ENCODE results near the gene GPRC6A. TPM values are rescaled to one million over a fixed set of nuclear protein-coding genes. Genes with fewer than 3 reads are reported as not detected.

The GPRC6A gene
- total RNA-seq, 1 donor from 2014 or later: not detected

DNA sequence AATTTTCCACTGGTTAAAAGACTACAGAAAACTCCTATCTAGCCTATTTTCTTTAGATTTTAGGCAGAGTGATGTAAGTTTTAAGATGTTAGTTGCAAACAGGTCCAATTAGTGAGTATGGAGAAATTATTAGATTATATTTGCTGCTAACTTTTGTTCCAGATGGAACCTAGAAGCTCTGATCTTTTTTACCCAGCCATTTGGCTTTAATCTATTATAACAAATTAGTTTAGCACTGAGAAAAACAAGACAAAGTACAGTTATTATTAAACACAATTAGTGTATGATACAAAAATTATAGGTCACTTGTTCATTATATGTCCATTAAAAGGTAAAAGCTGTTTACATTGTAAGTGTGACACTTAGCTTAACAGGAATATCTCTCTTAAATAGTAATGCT is 65.8 kb downstream of the GPRC6A start:
- no peaks in the 10 kb centered on the region for H3K36me3 Mint-ChIP-seq (ENCODE audit: unreplicated experiment)
- no peak overlapping the region for H3K27ac Mint-ChIP-seq (ENCODE audit: unreplicated experiment)
- peaks cover 2% of the 10 kb centered on the region for H3K4me1 Mint-ChIP-seq (ENCODE audit: low read depth, unreplicated experiment)
- peaks cover 2% of the 10 kb centered on the region for H3K9me3 Mint-ChIP-seq (ENCODE audit: unreplicated experiment)
- no peak for DNase-seq
- H3K27me3 Mint-ChIP-seq (ENCODE audit: unreplicated experiment): peaks cover 10% of the 10 kb centered on the region
- TF ChIP-seq, protein P1, sequence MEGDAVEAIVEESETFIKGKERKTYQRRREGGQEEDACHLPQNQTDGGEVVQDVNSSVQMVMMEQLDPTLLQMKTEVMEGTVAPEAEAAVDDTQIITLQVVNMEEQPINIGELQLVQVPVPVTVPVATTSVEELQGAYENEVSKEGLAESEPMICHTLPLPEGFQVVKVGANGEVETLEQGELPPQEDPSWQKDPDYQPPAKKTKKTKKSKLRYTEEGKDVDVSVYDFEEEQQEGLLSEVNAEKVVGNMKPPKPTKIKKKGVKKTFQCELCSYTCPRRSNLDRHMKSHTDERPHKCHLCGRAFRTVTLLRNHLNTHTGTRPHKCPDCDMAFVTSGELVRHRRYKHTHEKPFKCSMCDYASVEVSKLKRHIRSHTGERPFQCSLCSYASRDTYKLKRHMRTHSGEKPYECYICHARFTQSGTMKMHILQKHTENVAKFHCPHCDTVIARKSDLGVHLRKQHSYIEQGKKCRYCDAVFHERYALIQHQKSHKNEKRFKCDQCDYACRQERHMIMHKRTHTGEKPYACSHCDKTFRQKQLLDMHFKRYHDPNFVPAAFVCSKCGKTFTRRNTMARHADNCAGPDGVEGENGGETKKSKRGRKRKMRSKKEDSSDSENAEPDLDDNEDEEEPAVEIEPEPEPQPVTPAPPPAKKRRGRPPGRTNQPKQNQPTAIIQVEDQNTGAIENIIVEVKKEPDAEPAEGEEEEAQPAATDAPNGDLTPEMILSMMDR (IDR thresholded peaks at IDR 0.05; ENCODE audit: partially characterized antibody, unreplicated experiment): no peak
- no peak overlapping the region for H3K4me3 Mint-ChIP-seq (ENCODE audit: unreplicated experiment)

DNA sequence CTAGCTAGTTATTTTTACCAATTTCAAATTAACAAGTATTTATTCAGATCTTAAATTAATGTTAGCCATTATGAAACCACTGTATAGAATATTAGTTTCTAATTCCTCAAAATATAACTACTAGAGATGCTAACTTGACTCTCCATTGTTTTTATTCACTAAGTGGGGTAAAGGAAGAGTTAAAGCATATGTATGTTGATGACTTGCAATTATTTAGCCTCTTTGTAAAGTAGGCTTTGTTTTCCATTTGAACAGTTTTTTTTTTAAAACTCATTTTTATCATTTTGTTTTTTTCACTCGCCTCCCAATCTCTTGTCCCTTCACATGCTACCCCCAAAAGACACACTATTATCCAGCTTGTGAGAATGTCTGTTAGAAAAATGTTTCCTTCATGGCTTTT is 66.6 kb downstream of the GPRC6A start:
- H3K36me3 Mint-ChIP-seq (ENCODE audit: unreplicated experiment): no peaks in the 10 kb centered on the region
- H3K27me3 Mint-ChIP-seq (ENCODE audit: unreplicated experiment): peaks cover 10% of the 10 kb centered on the region
- no peak for DNase-seq
- H3K27ac Mint-ChIP-seq (ENCODE audit: unreplicated experiment): no peak overlapping the region
- peaks cover 2% of the 10 kb centered on the region for H3K9me3 Mint-ChIP-seq (ENCODE audit: unreplicated experiment)
- H3K4me1 Mint-ChIP-seq (ENCODE audit: low read depth, unreplicated experiment): peaks cover 2% of the 10 kb centered on the region
- H3K4me3 Mint-ChIP-seq (ENCODE audit: unreplicated experiment): no peak overlapping the region
- TF ChIP-seq, protein P1 (IDR thresholded peaks at IDR 0.05; ENCODE audit: partially characterized antibody, unreplicated experiment): no peak

GRCh38 chr6:116761779-116762178 is 67.1 kb downstream of the GPRC6A start:
- H3K4me1 Mint-ChIP-seq (ENCODE audit: low read depth, unreplicated experiment): peaks cover 2% of the 10 kb centered on the region
- H3K4me3 Mint-ChIP-seq (ENCODE audit: unreplicated experiment): no peak overlapping the region
- DNase-seq: no peak
- TF ChIP-seq, protein P1 (IDR thresholded peaks at IDR 0.05; ENCODE audit: partially characterized antibody, unreplicated experiment): no peak
- H3K27me3 Mint-ChIP-seq (ENCODE audit: unreplicated experiment): peaks cover 10% of the 10 kb centered on the region
- no peaks in the 10 kb centered on the region for H3K36me3 Mint-ChIP-seq (ENCODE audit: unreplicated experiment)
- H3K9me3 Mint-ChIP-seq (ENCODE audit: unreplicated experiment): peaks cover 2% of the 10 kb centered on the region
- no peak overlapping the region for H3K27ac Mint-ChIP-seq (ENCODE audit: unreplicated experiment)

DNA sequence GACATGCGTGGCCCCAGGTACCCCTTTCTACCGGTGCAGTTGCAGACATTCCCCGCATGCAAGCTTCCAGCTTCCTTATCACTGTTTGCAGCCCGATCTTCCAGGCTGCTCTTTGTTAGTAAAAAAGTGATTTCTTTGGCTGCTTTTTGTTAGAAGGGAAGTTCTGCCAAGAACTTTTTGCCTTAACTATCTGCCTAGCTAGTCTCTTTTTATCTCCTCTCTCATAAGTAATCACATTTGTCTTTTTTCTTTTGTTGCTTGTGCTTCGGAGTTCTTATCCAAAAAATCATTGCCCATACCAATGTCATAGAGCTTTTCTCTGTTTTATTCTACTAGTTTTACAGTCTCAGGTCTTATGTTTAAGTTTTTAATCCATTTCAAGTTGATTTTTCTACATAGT is 83.7 kb downstream of the GPRC6A start:
- no peak for DNase-seq
- TF ChIP-seq, protein P1 (IDR thresholded peaks at IDR 0.05; ENCODE audit: partially characterized antibody, unreplicated experiment): no peak
- no peaks in the 10 kb centered on the region for H3K27me3 Mint-ChIP-seq (ENCODE audit: unreplicated experiment)
- peaks cover 4% of the 10 kb centered on the region for H3K36me3 Mint-ChIP-seq (ENCODE audit: unreplicated experiment)
- H3K27ac Mint-ChIP-seq (ENCODE audit: unreplicated experiment): no peak overlapping the region
- H3K4me1 Mint-ChIP-seq (ENCODE audit: low read depth, unreplicated experiment): no peaks in the 10 kb centered on the region
- peaks cover 2% of the 10 kb centered on the region for H3K9me3 Mint-ChIP-seq (ENCODE audit: unreplicated experiment)
- no peak overlapping the region for H3K4me3 Mint-ChIP-seq (ENCODE audit: unreplicated experiment)

Other genes starting within 250 kb of the GPRC6A start
- gene RSPH4A, start 212.6 kb downstream of the GPRC6A start, total RNA-seq (ENCODE audit: unreplicated experiment): 0.98 TPM
- gene ZUP1, start 160.3 kb downstream of the GPRC6A start, total RNA-seq (ENCODE audit: unreplicated experiment): 17.8 TPM
- gene KPNA5, start 147.9 kb downstream of the GPRC6A start, total RNA-seq (ENCODE audit: unreplicated experiment): 21.9 TPM
- gene FAM162B, start 63.4 kb downstream of the GPRC6A start, total RNA-seq (ENCODE audit: unreplicated experiment): not detected
- not detected for gene RFX6, start 48.2 kb upstream of the GPRC6A start, total RNA-seq (ENCODE audit: unreplicated experiment)

Data from glutamatergic neuron (in vitro differentiated cells).